A549 (cell line): ENCODE measurements around the gene SLC9A9. TPM values are rescaled to one million over a fixed set of nuclear protein-coding genes. Genes with fewer than 3 reads are reported as not detected.

Experiments used
- ATAC-seq, 2 experiments: fragments of 200-7000 bp in 1 of 2; fragments of >200 bp in 1 of 2; cut with Nextera tagmentation in 1 of 2; cut with Tn5 transposase in 1 of 2; 3 replicates each; pipeline versions ENCODE4 v1.8.0 to v1.9.1; 2018 to 2020; ENCODE audit warnings: mild to moderate bottlenecking in 1 of 2, moderate library complexity in 1 of 2
- CTCF ChIA-PET: fragments of 300-600 bp; sonication (Branson Sonifier 250); formaldehyde crosslinking; extraction: SDS; loops from one replicate; lab custom pipeline; 2021; ENCODE audit warnings: antibody characterized with exemption, inconsistent platforms; lab: Yijun Ruan, JAX
- POLR2A ChIA-PET: fragments of 350-600 bp; formaldehyde crosslinking; extraction: SDS; loops from one replicate; lab custom pipeline; 2021; ENCODE audit warnings: antibody characterized with exemption, inconsistent platforms; lab: Yijun Ruan, JAX
- DNase-seq, 2 experiments: peaks; one replicate each; pipeline versions ENCODE4 v3.0.0 to v3.0.0-alpha.2; 2011 to 2016; ENCODE audit warnings: low read depth in 1 of 2, low spot score in 1 of 2
- FAIRE-seq: peaks from 2 replicates; lab custom pipeline; 2011; peaks lifted over from hg19 to GRCh38; lab: Jason Lieb, UNC
- H3K27ac ChIP-seq, 2 experiments: fragments of >200 bp; sonication (Bioruptor Twin); formaldehyde crosslinking; 3 replicates each; pipeline ENCODE4 v1.5.1; 2016 to 2017
- H3K4me1 ChIP-seq: fragments of >200 bp; sonication (Bioruptor Twin); formaldehyde crosslinking; 3 replicates; pipeline ENCODE4 v1.6.1; 2016
- H3K4me2 ChIP-seq: fragments of >200 bp; sonication (Bioruptor Twin); formaldehyde crosslinking; 3 replicates; pipeline ENCODE4 v1.6.1; 2016
- H3K4me3 ChIP-seq: fragments of >200 bp; sonication (Bioruptor Twin); formaldehyde crosslinking; 3 replicates; pipeline ENCODE4 v1.5.1; 2016
- H3K9me3 ChIP-seq: fragments of >200 bp; sonication (Bioruptor Twin); formaldehyde crosslinking; 3 replicates; pipeline ENCODE4 v1.6.1; 2016
- CBX2 ChIP-seq: fragments of 200-600 bp; sonication (generic); IDR thresholded peaks from 2 replicates; pipeline ENCODE4 v1.6.1; 2016; ENCODE audit warnings: low read depth, mild to moderate bottlenecking, borderline replicate concordance
- CBX8 ChIP-seq: fragments of 200-600 bp; sonication (generic); IDR thresholded peaks from 2 replicates; pipeline ENCODE4 v1.6.1; 2016
- CEBPB ChIP-seq, 2 experiments: fragments of >200 bp in 1 of 2; sonication (Bioruptor Twin) in 1 of 2; formaldehyde crosslinking in 1 of 2; IDR thresholded peaks; 2 replicates each; pipeline ENCODE4 v1.6.1; 2012 to 2016
- EHMT2 ChIP-seq: fragments of 200-600 bp; sonication (generic); IDR thresholded peaks from 2 replicates; pipeline ENCODE4 v1.6.1; 2016; ENCODE audit warnings: antibody characterized with exemption, low read depth, mild to moderate bottlenecking, moderate library complexity
- FOSB ChIP-seq: fragments of 250-450 bp; sonication (Bioruptor Pico); IDR thresholded peaks from 2 replicates; pipeline ENCODE4 v1.5.0; 2020; ENCODE audit warnings: mild to moderate bottlenecking, moderate library complexity
- FOXS1 ChIP-seq: fragments of 250-450 bp; sonication (Bioruptor Pico); IDR thresholded peaks from 2 replicates; pipeline ENCODE4 v1.5.0; 2020; ENCODE audit warnings: mild to moderate bottlenecking, moderate library complexity
- HDAC2 ChIP-seq: fragments of 200-600 bp; sonication (generic); IDR thresholded peaks from 2 replicates; pipeline ENCODE4 v1.6.1; 2016
- HOXA7 ChIP-seq: fragments of 250-450 bp; sonication (Bioruptor Pico); IDR thresholded peaks from 2 replicates; pipeline ENCODE4 v1.5.0; 2020; ENCODE audit warnings: mild to moderate bottlenecking, moderate library complexity
- HOXB13 ChIP-seq: fragments of 250-450 bp; sonication (Bioruptor Pico); IDR thresholded peaks from 2 replicates; pipeline ENCODE4 v1.5.0; 2020; ENCODE audit warnings: low read depth, mild to moderate bottlenecking, moderate library complexity
- HOXB5 ChIP-seq: fragments of 250-450 bp; sonication (Bioruptor Pico); IDR thresholded peaks from 2 replicates; pipeline ENCODE4 v1.5.0; 2020; ENCODE audit warnings: mild to moderate bottlenecking, moderate library complexity
- KDM1A ChIP-seq: fragments of 200-600 bp; sonication (generic); IDR thresholded peaks from 2 replicates; pipeline ENCODE4 v1.6.1; 2016; ENCODE audit warnings: low read depth, mild to moderate bottlenecking
- KDM5A ChIP-seq: fragments of 200-600 bp; sonication (generic); IDR thresholded peaks from 2 replicates; pipeline ENCODE4 v1.6.1; 2016; ENCODE audit warnings: antibody characterized with exemption, mild to moderate bottlenecking
- MAFK ChIP-seq: fragments of 450-650 bp; IDR thresholded peaks from 2 replicates; pipeline ENCODE4 v1.6.1; 2014; ENCODE audit not compliant: partially characterized antibody
- MYC ChIP-seq: IDR thresholded peaks from 2 replicates; pipeline ENCODE4 v1.6.1; 2012; ENCODE audit warnings: mild to moderate bottlenecking, inconsistent platforms, low read length, improper control_type of control experiment, borderline replicate concordance
- NFE2L2 ChIP-seq: fragments of 150-350 bp; conservative IDR thresholded peaks from 2 replicates; pipeline ENCODE4 v1.6.1; 2014; ENCODE audit warnings: low read length
- NPAS2 ChIP-seq: fragments of 250-450 bp; sonication (Bioruptor Pico); IDR thresholded peaks from 2 replicates; pipeline ENCODE4 v1.8.0; 2022; ENCODE audit warnings: mild to moderate bottlenecking, moderate library complexity, borderline replicate concordance
- POLR2AphosphoS2 ChIP-seq: conservative IDR thresholded peaks from 2 replicates; pipeline ENCODE4 v1.6.1; 2012; ENCODE audit warnings: low read length, improper control_type of control experiment, inconsistent platforms
- RARB ChIP-seq: fragments of 250-450 bp; sonication (Bioruptor Pico); IDR thresholded peaks from 2 replicates; pipeline ENCODE4 v1.8.0; 2021; ENCODE audit warnings: mild to moderate bottlenecking, moderate library complexity
- RCOR1 ChIP-seq: fragments of 150-350 bp; IDR thresholded peaks from 2 replicates; pipeline ENCODE4 v1.6.1; 2014; ENCODE audit warnings: antibody characterized with exemption, low read length, low read depth
- TFCP2L1 ChIP-seq: fragments of 250-450 bp; sonication (Bioruptor Pico); IDR thresholded peaks from 2 replicates; pipeline ENCODE4 v1.5.0; 2021; ENCODE audit warnings: mild to moderate bottlenecking
- ZC3H11A ChIP-seq: fragments of 450-650 bp; IDR thresholded peaks from 2 replicates; pipeline ENCODE4 v1.6.1; 2014; ENCODE audit warnings: antibody characterized with exemption, mild to moderate bottlenecking
- ZFP36 ChIP-seq: fragments of 450-650 bp; IDR thresholded peaks from 2 replicates; pipeline ENCODE4 v1.6.1; 2014; ENCODE audit warnings: borderline replicate concordance; ENCODE audit not compliant: partially characterized antibody
- ZSCAN20 ChIP-seq: fragments of 250-450 bp; sonication (Bioruptor Pico); IDR thresholded peaks from 2 replicates; pipeline ENCODE4 v1.8.0; 2022; ENCODE audit warnings: mild to moderate bottlenecking, moderate library complexity
- WGBS: methylation state at CpG from one replicate; pipeline ENCODE4 v1.1.6; 2017; ENCODE audit errors: missing lambda C conversion rate; 5-methylcytosine and 5-hydroxymethylcytosine counted together
- polyA plus RNA-seq, 4 experiments: library from polyadenylated mRNA; depleted of rRNA in 3 of 4; stranded (reverse); fragments of >200 nt; fragmentation: RNase III in 1 of 4; extraction: RNeasy Plus Mini Kit Qiagen cat#74134 plus additional on column Dnase treatment in 1 of 4; gene quantifications; 2 replicates in 3 of 4; 3 replicates in 1 of 4; pipeline ENCODE4 v1.2.3, GENCODE V29; 2011 to 2017
- TF ChIP-seq, protein P1 (sequence below): fragments of 250-450 bp; sonication (Bioruptor Pico); IDR thresholded peaks from 2 replicates; pipeline ENCODE4 v1.5.0; 2021; ENCODE audit warnings: mild to moderate bottlenecking, moderate library complexity, borderline replicate concordance
- TF ChIP-seq, protein P2 (sequence below): IDR thresholded peaks from 2 replicates; pipeline ENCODE4 v1.6.1; 2012; ENCODE audit warnings: low read depth, borderline replicate concordance
- TF ChIP-seq, protein P3 (sequence below): fragments of >200 bp; sonication (Bioruptor Twin); formaldehyde crosslinking; IDR thresholded peaks from 2 replicates; pipeline ENCODE4 v1.6.1; 2016

Gene SLC9A9
- polyA plus RNA-seq, 2 of the 4 experiments (the other 2 are of a cell fraction), result 0.10 to 0.32 TPM

DNA sequence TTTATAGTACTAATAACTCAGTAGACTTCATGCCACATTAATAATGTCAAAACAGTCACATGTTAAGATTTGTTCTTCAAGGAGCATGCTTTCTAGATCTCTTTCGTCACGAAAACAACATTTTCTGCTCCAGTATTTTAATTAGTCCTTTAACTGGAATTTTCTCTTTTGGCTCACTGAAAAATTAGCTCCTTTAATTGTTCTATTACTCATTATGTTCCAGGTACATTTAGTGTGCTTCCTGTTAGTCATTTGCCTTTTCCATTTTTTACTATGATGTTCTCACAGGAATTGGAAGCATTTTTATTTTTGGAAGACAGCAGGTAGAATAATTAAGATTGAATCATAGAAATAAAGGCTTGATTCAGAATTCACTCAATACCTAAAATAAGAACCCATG is 111.2 kb downstream of the SLC9A9 start:
- Histone ChIP-seq H3K27ac (no peak overlapping the region), H3K4me3 (no peak overlapping the region), H3K4me2 (no peak overlapping the region), H3K4me1 (no peaks in the 10 kb centered on the region), H3K9me3 (no peaks in the 10 kb centered on the region)
- DNase-seq (no peak), FAIRE-seq (no peak), ATAC-seq (no peak)
- no peak for TF ChIP-seq CEBPB (IDR thresholded peaks at IDR 0.05)
- TF ChIP-seq EHMT2, result no peak
- no peak for TF ChIP-seq KDM1A
- TF ChIP-seq, protein P1, sequence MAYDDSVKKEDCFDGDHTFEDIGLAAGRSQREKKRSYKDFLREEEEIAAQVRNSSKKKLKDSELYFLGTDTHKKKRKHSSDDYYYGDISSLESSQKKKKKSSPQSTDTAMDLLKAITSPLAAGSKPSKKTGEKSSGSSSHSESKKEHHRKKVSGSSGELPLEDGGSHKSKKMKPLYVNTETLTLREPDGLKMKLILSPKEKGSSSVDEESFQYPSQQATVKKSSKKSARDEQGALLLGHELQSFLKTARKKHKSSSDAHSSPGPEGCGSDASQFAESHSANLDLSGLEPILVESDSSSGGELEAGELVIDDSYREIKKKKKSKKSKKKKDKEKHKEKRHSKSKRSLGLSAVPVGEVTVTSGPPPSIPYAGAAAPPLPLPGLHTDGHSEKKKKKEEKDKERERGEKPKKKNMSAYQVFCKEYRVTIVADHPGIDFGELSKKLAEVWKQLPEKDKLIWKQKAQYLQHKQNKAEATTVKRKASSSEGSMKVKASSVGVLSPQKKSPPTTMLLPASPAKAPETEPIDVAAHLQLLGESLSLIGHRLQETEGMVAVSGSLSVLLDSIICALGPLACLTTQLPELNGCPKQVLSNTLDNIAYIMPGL (CRISPR knock-in tag), result no peak
- TF ChIP-seq RCOR1, result no peak
- TF ChIP-seq FOSB (CRISPR knock-in tag), result no peak
- TF ChIP-seq TFCP2L1 (CRISPR knock-in tag), result no peak
- TF ChIP-seq HOXA7 (CRISPR knock-in tag), result no peak
- TF ChIP-seq CBX8, result no peak
- TF ChIP-seq HOXB5, result no peak
- TF ChIP-seq HDAC2, result no peak
- TF ChIP-seq, protein P2, sequence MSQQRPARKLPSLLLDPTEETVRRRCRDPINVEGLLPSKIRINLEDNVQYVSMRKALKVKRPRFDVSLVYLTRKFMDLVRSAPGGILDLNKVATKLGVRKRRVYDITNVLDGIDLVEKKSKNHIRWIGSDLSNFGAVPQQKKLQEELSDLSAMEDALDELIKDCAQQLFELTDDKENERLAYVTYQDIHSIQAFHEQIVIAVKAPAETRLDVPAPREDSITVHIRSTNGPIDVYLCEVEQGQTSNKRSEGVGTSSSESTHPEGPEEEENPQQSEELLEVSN, result no peak
- TF ChIP-seq MAFK, result no peak
- TF ChIP-seq MYC, result no peak
- TF ChIP-seq FOXS1, result no peak
- no peak for TF ChIP-seq NFE2L2
- ChIA-PET POLR2A (no interaction called here), CTCF (interaction anchor here (0.6 kb wide), 1 partner anchor 28 kb away, joined by 3 read pairs; no protein-coding TSS in a partner anchor)
- 10% methylated on average over 2 of the region's 2 CpGs for WGBS

DNA sequence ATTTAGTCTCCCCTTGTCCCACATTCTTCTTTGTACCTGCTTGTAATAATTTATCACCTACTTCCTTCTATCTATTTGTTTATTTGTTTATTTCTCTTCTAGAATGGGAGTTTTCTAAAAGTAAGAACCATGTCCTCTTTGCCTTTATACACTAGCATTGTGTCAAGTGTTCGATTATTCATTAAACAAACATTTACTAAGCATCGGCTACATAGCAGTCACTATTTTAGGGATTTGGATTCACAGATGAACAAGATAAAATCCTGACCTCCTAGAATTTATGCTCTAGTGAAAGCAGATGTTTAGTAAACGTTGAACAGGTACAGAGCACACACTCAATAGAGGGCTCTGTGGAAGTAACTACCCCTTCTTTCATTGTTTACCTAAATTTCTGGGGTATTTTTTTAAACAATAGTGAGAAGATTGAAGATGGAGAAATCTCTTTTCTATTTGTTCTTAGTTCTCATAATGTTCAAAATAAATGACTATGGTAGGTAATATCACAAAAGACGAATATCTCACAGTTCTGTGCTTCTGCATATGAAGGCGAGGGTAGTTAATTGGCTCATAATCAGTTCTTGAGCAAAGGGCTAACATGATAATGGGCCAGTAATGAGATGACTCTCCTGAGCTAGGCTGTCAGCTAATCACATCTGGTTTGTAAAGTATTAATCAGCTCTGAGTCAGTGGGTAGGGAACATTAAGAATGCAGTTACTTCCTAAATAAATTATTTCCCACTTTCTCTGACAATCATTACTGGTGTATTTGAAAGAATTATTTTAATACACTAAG is 111.9 kb downstream of the SLC9A9 start:
- WGBS, result 7% methylated on average over 5 of the region's 5 CpGs
- no peaks in the 10 kb centered on the region for H3K4me1 ChIP-seq
- ATAC-seq (no peak), FAIRE-seq (no peak), DNase-seq (no peak)
- H3K4me3 ChIP-seq, result no peak overlapping the region
- no peak overlapping the region for H3K4me2 ChIP-seq
- H3K27ac ChIP-seq, result no peak overlapping the region
- ChIA-PET POLR2A (no interaction called here), CTCF (no interaction called here)
- H3K9me3 ChIP-seq, result no peaks in the 10 kb centered on the region
- TF ChIP-seq, protein P3, sequence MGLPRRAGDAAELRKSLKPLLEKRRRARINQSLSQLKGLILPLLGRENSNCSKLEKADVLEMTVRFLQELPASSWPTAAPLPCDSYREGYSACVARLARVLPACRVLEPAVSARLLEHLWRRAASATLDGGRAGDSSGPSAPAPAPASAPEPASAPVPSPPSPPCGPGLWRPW, result no peak
- TF ChIP-seq CBX2 (no peak), RARB (CRISPR knock-in tag) (no peak), POLR2AphosphoS2 (no peak), ZSCAN20 (CRISPR knock-in tag) (no peak), NPAS2 (CRISPR knock-in tag) (no peak), ZFP36 (no peak), ZC3H11A (no peak), EHMT2 (no peak), HOXB13 (CRISPR knock-in tag) (no peak), KDM5A (no peak), NFE2L2 (no peak), TFCP2L1 (CRISPR knock-in tag) (no peak)
- TF ChIP-seq, protein P1 (CRISPR knock-in tag), result no peak
